Astrocyte of the cerebellum (primary cell): ENCODE data around the gene BTN3A1.
"Not testable (repeated sequence)": the region's sequence is repeated elsewhere in the genome, so short reads cannot be mapped to it uniquely, and the experiment has no call there.

Experiments
- DNase-seq: peaks from one replicate; pipeline ENCODE4 v3.0.0-alpha.2; 2011; ENCODE audit warnings: low read depth
- H3K4me3 ChIP-seq: 2 replicates; pipeline ENCODE4 v1.5.1; 2011; ENCODE audit warnings: mild to moderate bottlenecking, low read depth, low read length, moderate library complexity
- in situ Hi-C: cut with HindIII; loops from 2 replicates; pipeline ENCODE4 v1.10.0; 2017; ENCODE audit warnings: low sequenced_read_pairs
- TF ChIP-seq, protein P1 (sequence below): IDR thresholded peaks from 2 replicates; pipeline ENCODE4 v1.5.1; 2012; ENCODE audit warnings: low read length, low read depth, moderate library complexity, mild to moderate bottlenecking; ENCODE audit errors: missing control alignments

Gene BTN3A1

DNA sequence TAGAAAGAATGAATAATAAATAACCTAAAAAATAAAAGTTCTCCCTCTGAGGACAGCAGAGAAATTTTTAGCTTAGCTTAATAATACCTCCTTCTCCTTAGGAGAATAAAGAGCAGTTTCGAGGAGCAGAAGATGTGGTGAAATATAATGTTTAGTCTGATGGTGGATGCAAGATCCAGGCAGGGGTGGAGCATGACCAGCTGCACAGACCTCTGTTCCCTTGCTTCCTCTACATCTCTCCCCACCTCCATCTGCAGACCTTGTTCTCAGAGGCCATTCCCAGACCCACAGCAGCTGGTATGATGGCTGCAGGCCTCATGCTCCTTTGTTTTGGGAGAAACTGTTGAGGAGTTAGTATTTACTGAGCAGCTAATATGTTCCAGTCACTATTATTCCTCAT lies 35.6 kb upstream of the BTN3A1 start:
- TF ChIP-seq, protein P1, sequence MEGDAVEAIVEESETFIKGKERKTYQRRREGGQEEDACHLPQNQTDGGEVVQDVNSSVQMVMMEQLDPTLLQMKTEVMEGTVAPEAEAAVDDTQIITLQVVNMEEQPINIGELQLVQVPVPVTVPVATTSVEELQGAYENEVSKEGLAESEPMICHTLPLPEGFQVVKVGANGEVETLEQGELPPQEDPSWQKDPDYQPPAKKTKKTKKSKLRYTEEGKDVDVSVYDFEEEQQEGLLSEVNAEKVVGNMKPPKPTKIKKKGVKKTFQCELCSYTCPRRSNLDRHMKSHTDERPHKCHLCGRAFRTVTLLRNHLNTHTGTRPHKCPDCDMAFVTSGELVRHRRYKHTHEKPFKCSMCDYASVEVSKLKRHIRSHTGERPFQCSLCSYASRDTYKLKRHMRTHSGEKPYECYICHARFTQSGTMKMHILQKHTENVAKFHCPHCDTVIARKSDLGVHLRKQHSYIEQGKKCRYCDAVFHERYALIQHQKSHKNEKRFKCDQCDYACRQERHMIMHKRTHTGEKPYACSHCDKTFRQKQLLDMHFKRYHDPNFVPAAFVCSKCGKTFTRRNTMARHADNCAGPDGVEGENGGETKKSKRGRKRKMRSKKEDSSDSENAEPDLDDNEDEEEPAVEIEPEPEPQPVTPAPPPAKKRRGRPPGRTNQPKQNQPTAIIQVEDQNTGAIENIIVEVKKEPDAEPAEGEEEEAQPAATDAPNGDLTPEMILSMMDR: no peak
- in situ Hi-C loops: no loop called here
- no peak overlapping the region for H3K4me3 ChIP-seq
- no peak for DNase-seq

DNA sequence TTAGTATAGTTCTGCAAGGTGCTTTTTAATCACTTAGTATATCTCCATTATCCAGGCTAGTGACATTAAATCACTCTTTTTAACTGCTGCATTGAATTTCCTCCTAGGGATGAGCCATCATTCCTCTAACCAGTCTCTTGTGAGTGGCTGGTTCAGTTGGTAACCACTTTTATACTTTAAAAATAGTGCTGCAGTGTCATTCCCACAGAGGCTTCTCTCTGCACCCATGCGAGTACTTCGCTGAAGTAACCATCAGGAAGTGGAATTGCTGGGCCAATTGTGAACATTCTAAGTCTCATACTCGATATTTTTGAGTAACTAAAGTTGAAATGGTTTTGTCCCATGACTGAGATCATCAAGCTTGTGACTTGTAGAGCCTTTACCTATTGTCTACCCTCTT lies 35.0 kb upstream of the BTN3A1 start:
- TF ChIP-seq, protein P1: no peak
- no peak overlapping the region for H3K4me3 ChIP-seq
- in situ Hi-C loops: no loop called here
- DNase-seq: no peak

DNA sequence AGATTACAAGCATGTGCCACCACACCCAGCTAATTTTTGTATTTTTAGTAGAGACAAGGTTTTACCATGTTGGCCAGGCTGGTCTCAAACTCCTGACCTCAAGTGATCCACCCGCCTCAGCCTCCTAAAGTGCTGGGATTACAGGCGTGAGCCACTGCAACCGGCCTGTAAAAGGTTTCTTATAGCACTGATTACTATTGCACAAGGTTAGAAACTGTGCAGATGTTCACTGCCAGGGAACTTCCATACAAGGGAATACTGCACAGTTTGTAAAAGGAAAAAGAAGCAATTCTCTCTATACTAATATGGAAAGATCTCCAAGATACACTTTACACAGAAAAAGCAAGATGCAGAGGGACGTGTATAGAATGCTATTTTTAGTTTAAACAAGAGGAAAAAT lies 30.3 kb upstream of the BTN3A1 start:
- in situ Hi-C loops, DNase-seq, H3K4me3 ChIP-seq: not testable (repeated sequence)

DNA sequence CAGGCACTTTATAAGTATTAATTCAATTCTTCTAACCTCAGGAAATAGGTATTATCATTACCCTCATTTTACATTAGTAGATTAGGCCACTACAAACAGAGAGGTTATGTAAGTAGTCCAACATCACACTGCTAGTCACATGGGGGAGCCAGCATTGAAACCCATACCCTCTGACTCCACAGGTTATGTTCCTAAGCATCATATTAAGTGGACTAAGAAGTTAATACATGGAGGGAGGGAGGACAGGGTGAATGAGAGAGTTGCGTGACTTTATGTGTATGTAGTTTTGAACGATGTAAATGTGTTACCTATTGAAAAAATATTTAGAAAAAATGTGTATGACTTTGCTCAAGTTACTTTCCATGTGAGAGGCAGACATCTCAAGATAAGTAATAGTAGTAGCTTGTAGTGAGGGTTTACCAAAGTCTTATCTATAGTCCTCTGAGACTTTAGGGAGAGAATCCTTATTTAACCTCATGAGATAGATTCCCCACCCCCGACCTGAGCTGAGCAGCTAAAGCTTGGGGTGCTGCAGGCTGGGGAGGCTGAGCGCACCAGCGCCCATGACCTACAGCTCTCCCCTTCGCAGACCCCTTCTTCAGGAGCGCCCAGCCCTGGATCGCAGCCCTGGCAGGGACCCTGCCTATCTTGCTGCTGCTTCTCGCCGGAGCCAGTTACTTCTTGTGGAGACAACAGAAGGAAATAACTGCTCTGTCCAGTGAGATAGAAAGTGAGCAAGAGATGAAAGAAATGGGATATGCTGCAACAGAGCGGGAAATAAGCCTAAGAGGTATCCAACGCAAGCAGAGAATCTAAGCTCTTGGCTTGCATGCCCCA lies 29.5 kb upstream of the BTN3A1 start:
- no peak for DNase-seq
- TF ChIP-seq, protein P1: no peak
- H3K4me3 ChIP-seq: no peak overlapping the region
- in situ Hi-C loops: no loop called here

DNA sequence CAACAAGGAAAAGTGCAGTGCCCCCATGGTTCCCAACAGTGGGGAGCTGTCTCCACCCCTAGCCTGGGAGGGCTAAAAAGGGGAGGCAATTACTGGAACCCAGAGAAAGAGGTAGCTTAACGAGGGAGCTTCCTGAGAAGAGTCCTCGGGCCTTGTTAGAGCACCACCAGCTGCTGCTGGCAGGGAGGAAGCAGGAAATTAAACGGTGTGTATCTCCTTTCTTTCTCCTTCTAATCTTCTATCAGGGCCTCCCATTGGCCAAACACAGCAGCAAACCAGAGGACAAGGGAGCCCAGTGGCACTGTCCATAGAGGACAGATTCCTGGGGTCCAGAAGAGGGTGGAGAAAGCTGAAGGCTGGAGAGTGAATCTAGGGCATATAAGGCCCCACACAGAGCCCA lies 26.8 kb upstream of the BTN3A1 start:
- TF ChIP-seq, protein P1: no peak
- in situ Hi-C loops: no loop called here
- no peak for DNase-seq
- H3K4me3 ChIP-seq: no peak overlapping the region

DNA sequence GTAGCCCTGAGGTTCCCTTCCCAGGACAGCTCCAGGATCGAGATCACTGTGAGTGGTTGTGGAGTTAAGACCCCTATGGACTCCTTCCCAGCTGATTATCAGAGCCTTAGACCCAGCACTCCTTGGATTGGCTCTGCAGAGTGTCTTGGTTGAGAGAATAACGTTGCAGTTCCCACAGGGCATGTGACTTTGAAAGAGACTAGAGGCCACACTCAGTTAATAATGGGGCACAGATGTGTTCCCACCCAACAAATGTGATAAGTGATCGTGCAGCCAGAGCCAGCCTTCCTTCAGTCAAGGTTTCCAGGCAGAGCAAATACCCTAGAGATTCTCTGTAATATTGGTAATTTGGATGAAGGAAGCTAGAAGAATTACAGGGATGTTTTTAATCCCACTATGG lies 24.4 kb upstream of the BTN3A1 start:
- H3K4me3 ChIP-seq: no peak overlapping the region
- TF ChIP-seq, protein P1: no peak
- DNase-seq: no peak
- in situ Hi-C loops: no loop called here

DNA sequence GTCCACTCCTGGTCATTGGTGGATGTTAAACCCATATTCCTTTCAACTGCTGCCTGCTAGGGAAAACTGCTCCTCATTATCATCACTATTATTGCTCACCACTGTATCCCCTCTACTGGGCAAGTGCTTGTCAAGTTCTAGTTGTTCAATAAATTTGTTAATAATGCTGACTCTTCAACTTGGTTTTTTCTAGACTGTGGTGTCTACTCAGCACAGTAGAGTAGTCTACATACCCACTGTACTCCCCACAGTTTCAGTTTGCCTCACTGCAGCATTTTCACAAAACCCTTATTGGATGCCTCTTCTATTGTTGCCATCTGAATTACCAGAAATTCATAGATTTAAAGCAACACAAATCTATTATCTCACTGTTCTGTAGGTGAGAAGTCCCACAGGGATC lies 23.9 kb upstream of the BTN3A1 start:
- DNase-seq, in situ Hi-C loops: not testable (repeated sequence)

DNA sequence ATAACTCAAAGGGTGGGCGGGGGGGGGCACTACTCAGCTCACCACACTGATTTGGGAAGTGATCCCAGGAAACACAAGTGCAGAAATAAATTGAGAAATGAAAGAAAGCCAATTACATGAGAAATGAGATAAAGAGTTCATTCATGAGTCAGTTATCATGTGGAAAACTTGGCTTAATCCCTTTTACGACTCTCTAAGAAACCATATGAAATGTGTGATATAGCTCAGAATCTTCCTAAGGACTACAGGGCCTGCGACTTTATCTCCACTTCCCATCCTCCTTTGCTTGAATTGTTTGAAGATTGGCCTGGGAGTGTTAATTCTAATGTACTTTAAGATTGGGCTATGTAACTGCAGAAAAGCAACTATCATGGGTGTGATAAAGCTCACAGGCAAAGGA lies 22.8 kb upstream of the BTN3A1 start:
- H3K4me3 ChIP-seq: no peak overlapping the region
- in situ Hi-C loops: no loop called here
- TF ChIP-seq, protein P1: no peak
- DNase-seq: no peak

More for the DNA sequence above, 23.9 kb upstream of the BTN3A1 start:
- not testable (repeated sequence) for H3K4me3 ChIP-seq
